ENCODE data around the gene RAD51B. TPM values are rescaled to one million over a fixed set of nuclear protein-coding genes. Genes with fewer than 3 reads are reported as not detected.

RAD51B gene
- polyA plus RNA-seq, 3 donors, result 3.6 to 11.6 (median 9.4) TPM

DNA sequence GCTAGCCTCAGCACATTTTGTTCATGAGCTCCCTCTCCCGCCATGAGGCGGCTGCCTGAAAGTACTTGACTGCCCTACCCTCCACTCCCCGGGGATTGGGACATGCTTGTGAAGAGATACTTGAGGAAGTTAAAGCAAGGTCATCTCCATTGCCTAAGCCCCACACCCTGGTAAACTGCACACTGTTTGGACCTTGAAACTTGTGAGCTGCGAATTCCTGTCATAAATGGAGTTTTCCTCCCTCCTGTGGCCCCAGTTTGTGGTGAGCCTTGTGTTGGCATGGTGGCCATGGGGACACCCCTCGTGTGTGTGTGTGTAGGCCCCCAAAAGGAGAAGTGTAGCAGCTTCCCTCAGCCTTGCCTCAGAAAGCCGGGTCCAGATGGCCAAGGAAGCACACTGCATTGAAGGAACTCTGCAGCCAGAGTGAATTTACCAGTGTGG lies 577.8 kb downstream of the RAD51B start:
- Histone ChIP-seq H3K27me3 (ENCODE audit: control insufficient read depth in 2 of 2, insufficient read depth in 2 of 2, low read length in 2 of 2) (no peaks in the 10 kb centered on the region), H3K9ac (ENCODE audit: insufficient read depth, low read length, poor library complexity, severe bottlenecking) (peak overlapping the region; percentile 52), H2AFZ (ENCODE audit: insufficient read depth, low read depth, low read length, poor library complexity, severe bottlenecking) (peak overlapping the region; percentile 66), H3K4me1 (ENCODE audit: control insufficient read depth in 1 of 2, insufficient read depth in 2 of 2, low read length in 2 of 2) (peaks cover 57 to 63% of the 10 kb centered on the region in 2 donors), H3K79me2 (ENCODE audit: insufficient read depth, low read length) (no peaks in the 10 kb centered on the region), H3K36me3 (replicated peaks in 1 of 2; ENCODE audit: control insufficient read depth in 1 of 2, insufficient read depth in 2 of 2, low read length in 2 of 2) (no peaks in the 10 kb centered on the region), H4K20me1 (ENCODE audit: insufficient read depth, low read length) (no peaks in the 10 kb centered on the region), H3K27ac (ENCODE audit: low read depth in 1 of 2, low read length in 2 of 2) (peak overlapping the region; percentile 90 to 96), H3K9me3 (replicated peaks in 1 of 2; ENCODE audit: control insufficient read depth in 1 of 2, insufficient read depth in 1 of 2, low read length in 2 of 2) (no peaks in the 10 kb centered on the region), H3K4me2 (replicated peaks; ENCODE audit: extremely low read depth, low read length, poor library complexity, severe bottlenecking) (peak overlapping the region; percentile 7), H3K4me3 (replicated peaks in 1 of 3; ENCODE audit: low read depth in 2 of 3, low read length in 3 of 3) (peak overlapping the region in 1 of 3 experiments; percentile 0)
- H3K4me1 Mint-ChIP-seq, result peaks cover 69% of the 10 kb centered on the region
- peak; percentile 86 to 93 (median 91) for DNase-seq
- H3K4me3 Mint-ChIP-seq, result peak overlapping the region in 1 of 2 donors; percentile 46
- H3K36me3 Mint-ChIP-seq, result peaks cover under 1 to 9% of the 10 kb centered on the region in 2 donors
- H3K27ac Mint-ChIP-seq, result peak overlapping the region; percentile 92 to 97 (median 96)
- intact Hi-C loops (cut with micrococcal nuclease), result loop anchor here (10.0 kb wide), 5 partner anchors 77 to 397 kb away; partner anchors contain the start of gene ZFP36L1 (in 1 of the 2)
- H3K9me3 Mint-ChIP-seq, result no peaks in the 10 kb centered on the region
- no peaks in the 10 kb centered on the region for H3K27me3 Mint-ChIP-seq (ENCODE audit: low read depth in 3 of 3)
- WGBS (ENCODE audit: insufficient coverage), result 0% methylated on average over 2 of the region's 6 CpGs
- TF ChIP-seq, protein P1, sequence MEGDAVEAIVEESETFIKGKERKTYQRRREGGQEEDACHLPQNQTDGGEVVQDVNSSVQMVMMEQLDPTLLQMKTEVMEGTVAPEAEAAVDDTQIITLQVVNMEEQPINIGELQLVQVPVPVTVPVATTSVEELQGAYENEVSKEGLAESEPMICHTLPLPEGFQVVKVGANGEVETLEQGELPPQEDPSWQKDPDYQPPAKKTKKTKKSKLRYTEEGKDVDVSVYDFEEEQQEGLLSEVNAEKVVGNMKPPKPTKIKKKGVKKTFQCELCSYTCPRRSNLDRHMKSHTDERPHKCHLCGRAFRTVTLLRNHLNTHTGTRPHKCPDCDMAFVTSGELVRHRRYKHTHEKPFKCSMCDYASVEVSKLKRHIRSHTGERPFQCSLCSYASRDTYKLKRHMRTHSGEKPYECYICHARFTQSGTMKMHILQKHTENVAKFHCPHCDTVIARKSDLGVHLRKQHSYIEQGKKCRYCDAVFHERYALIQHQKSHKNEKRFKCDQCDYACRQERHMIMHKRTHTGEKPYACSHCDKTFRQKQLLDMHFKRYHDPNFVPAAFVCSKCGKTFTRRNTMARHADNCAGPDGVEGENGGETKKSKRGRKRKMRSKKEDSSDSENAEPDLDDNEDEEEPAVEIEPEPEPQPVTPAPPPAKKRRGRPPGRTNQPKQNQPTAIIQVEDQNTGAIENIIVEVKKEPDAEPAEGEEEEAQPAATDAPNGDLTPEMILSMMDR (IDR thresholded peaks at IDR 0.05), result no peak

DNA sequence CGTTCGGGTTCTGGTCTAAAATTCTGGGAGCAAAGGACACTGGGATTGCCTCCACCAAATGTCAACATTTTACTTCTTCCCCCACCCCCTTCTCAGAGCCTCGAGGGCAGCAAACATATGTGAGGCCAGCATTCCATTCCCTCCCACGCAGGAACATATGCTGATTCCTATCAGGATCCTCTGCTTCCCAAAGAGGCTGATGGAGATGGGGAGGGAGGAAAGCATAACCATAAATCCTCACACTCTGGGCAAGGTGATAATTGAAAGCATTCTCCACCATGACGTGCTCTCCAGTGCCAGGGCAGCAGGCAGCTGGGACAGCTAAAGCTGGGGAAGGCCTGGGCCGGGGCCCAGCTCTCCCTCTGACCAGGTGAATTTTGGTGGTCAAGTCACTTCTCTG lies 578.2 kb downstream of the RAD51B start:
- no peaks in the 10 kb centered on the region for H3K27me3 ChIP-seq (ENCODE audit: control insufficient read depth in 2 of 2, insufficient read depth in 2 of 2, low read length in 2 of 2)
- H3K36me3 Mint-ChIP-seq, result peaks cover 0 to 9% of the 10 kb centered on the region in 2 donors
- intact Hi-C loops (cut with micrococcal nuclease), result loop anchor here (10.0 kb wide), 5 partner anchors 77 to 397 kb away; partner anchors contain the start of gene ZFP36L1 (in 1 of the 2)
- H3K4me2 ChIP-seq (replicated peaks; ENCODE audit: extremely low read depth, low read length, poor library complexity, severe bottlenecking), result peak overlapping the region; percentile 7
- no peaks in the 10 kb centered on the region for H4K20me1 ChIP-seq (ENCODE audit: insufficient read depth, low read length)
- H2AFZ ChIP-seq (ENCODE audit: insufficient read depth, low read depth, low read length, poor library complexity, severe bottlenecking), result peak overlapping the region; percentile 66
- H3K9me3 ChIP-seq (replicated peaks in 1 of 2; ENCODE audit: control insufficient read depth in 1 of 2, insufficient read depth in 1 of 2, low read length in 2 of 2), result no peaks in the 10 kb centered on the region
- H3K27ac Mint-ChIP-seq, result peak overlapping the region; percentile 92 to 97 (median 96)
- peaks cover 64% of the 10 kb centered on the region for H3K4me1 Mint-ChIP-seq
- H3K27ac ChIP-seq (ENCODE audit: low read depth in 1 of 2, low read length in 2 of 2), result peak overlapping the region; percentile 90 to 96
- H3K4me1 ChIP-seq (ENCODE audit: control insufficient read depth in 1 of 2, insufficient read depth in 2 of 2, low read length in 2 of 2), result peaks cover 53 to 58% of the 10 kb centered on the region in 2 donors
- H3K4me3 ChIP-seq (replicated peaks in 1 of 3; ENCODE audit: low read depth in 2 of 3, low read length in 3 of 3), result no peak overlapping the region
- H3K4me3 Mint-ChIP-seq, result peak overlapping the region in 1 of 2 donors; percentile 46
- TF ChIP-seq, protein P1 (IDR thresholded peaks at IDR 0.05), result no peak
- DNase-seq, result no peak
- H3K9me3 Mint-ChIP-seq, result no peaks in the 10 kb centered on the region
- no peaks in the 10 kb centered on the region for H3K27me3 Mint-ChIP-seq (ENCODE audit: low read depth in 3 of 3)
- 44% methylated on average over 5 of the region's 6 CpGs for WGBS (ENCODE audit: insufficient coverage)
- no peaks in the 10 kb centered on the region for H3K79me2 ChIP-seq (ENCODE audit: insufficient read depth, low read length)
- H3K9ac ChIP-seq (ENCODE audit: insufficient read depth, low read length, poor library complexity, severe bottlenecking), result peak overlapping the region; percentile 52
- H3K36me3 ChIP-seq (replicated peaks in 1 of 2; ENCODE audit: control insufficient read depth in 1 of 2, insufficient read depth in 2 of 2, low read length in 2 of 2), result no peaks in the 10 kb centered on the region
